ENCODE measurements around the gene ZNF625.

DNA sequence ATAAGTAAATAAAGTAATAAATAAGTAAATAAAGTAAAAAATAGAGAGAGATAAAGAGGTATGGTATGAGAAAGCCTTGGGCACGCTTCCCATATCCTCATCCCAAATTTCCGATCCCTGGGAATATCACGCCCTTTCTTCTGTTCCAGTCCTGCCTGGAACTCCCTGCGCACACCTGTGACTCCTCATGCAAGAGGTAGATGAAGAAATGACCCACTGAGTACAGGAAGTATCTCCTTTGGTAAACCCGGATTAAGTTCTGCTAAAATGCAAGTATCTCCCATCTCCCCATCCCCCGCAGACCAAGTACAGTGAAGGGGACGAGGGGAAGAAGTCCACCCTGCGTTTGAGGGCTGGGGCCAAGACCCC lies 6.0 kb upstream of the ZNF625 start:
- TF ChIP-seq CTCF (IDR thresholded peaks at IDR 0.05) (no peak), POLR2A (IDR thresholded peaks at IDR 0.05; ENCODE audit: low read depth) (no peak), POLR2AphosphoS5 (IDR thresholded peaks at IDR 0.05) (no peak), EP300 (IDR thresholded peaks at IDR 0.05) (no peak)
